Ammon's horn (tissue), 1 donor: ENCODE data around the gene TRDN.
"Not testable (repeated sequence)": the region's sequence is repeated elsewhere in the genome, so short reads cannot be mapped to it uniquely, and the experiment has no call there.

Experiments
- DNase-seq: peaks from one replicate; pipeline ENCODE4 v3.0.0-alpha.2; 2016; ENCODE audit warnings: low spot score

TRDN gene

GRCh38 chr6:123507582-123507981 lies 129.2 kb downstream of the TRDN start:
- no peak for DNase-seq

- no peak for DNase-seq
These were observed 133.1 kb downstream of the TRDN start for GRCh38 chr6:123503619-123504018.

GRCh38 chr6:123497025-123497424 lies 139.7 kb downstream of the TRDN start:
- no peak for DNase-seq

GRCh38 chr6:123489589-123489988 lies 147.2 kb downstream of the TRDN start:
- DNase-seq, result no peak

GRCh38 chr6:123480986-123481385 lies 155.8 kb downstream of the TRDN start:
- no peak for DNase-seq

- not testable (repeated sequence) for DNase-seq
These were observed 164.6 kb downstream of the TRDN start for GRCh38 chr6:123472025-123472702.

- no peak for DNase-seq
These were observed 169.4 kb downstream of the TRDN start for GRCh38 chr6:123467392-123467791.

- DNase-seq, result no peak
These were observed 174.6 kb downstream of the TRDN start for GRCh38 chr6:123462152-123462551.

GRCh38 chr6:123458218-123458617 lies 178.5 kb downstream of the TRDN start:
- DNase-seq, result no peak

GRCh38 chr6:123456836-123457235 lies 179.9 kb downstream of the TRDN start:
- no peak for DNase-seq

- no peak for DNase-seq
These were observed 182.3 kb downstream of the TRDN start for GRCh38 chr6:123454448-123454847.

GRCh38 chr6:123453071-123453470 lies 183.7 kb downstream of the TRDN start:
- DNase-seq, result not testable (repeated sequence)

GRCh38 chr6:123448306-123448884 lies 188.4 kb downstream of the TRDN start:
- no peak for DNase-seq

GRCh38 chr6:123447315-123447937 lies 189.3 kb downstream of the TRDN start:
- no peak for DNase-seq

- no peak for DNase-seq
These were observed 197.4 kb downstream of the TRDN start for GRCh38 chr6:123439371-123439770.

- peak; percentile 6 for DNase-seq
These were observed 202.6 kb downstream of the TRDN start for GRCh38 chr6:123434186-123434585.

GRCh38 chr6:123430970-123431369 lies 205.8 kb downstream of the TRDN start:
- no peak for DNase-seq

- DNase-seq, result no peak
These were observed 209.7 kb downstream of the TRDN start for GRCh38 chr6:123427008-123427407.

GRCh38 chr6:123423130-123423529 lies 213.6 kb downstream of the TRDN start:
- DNase-seq, result no peak

GRCh38 chr6:123420512-123420911 lies 216.2 kb downstream of the TRDN start:
- no peak for DNase-seq

GRCh38 chr6:123418071-123418470 lies 218.7 kb downstream of the TRDN start:
- DNase-seq, result no peak

- DNase-seq, result no peak
These were observed 219.2 kb downstream of the TRDN start for GRCh38 chr6:123417535-123417934.

GRCh38 chr6:123415844-123416468 lies 220.8 kb downstream of the TRDN start:
- DNase-seq, result peak; percentile 79
